Left colon (tissue), 2 donors: ENCODE measurements around the gene KPNA6. TPM values are rescaled to one million over a fixed set of nuclear protein-coding genes. Genes with fewer than 3 reads are reported as not detected.

Source experiments
- microRNA-seq, 2 donors: library from miRNA; unstranded; fragments of <30 nt; microRNA quantifications; one replicate each; pipeline versions ENCODE4 v1.1.0 to v1.2.0, GENCODE V29; 2020
- total RNA-seq, 2 donors: library from RNA; stranded (reverse); fragmentation: NEBNext Ultra II Directional; extraction: Animal tissue kit (Norgen Biotek cat#: 25700); gene quantifications; one replicate each; pipeline ENCODE4 v1.2.1, GENCODE V29; 2021
- donor health status: DM: no; HTN: no; CAD: no.
- donor health status: DM: yes; HTN: yes; CAD: no.

KPNA6 gene
- total RNA-seq, 2 donors from 2014 or later = 55.6 to 58.9 TPM

Small RNA genes lying within 50 kb of the gene (microRNA-seq; reads per million reads assigned to microRNA genes)
- gene MIR5585 = 0 reads per million in 2 donors

Other genes starting within 250 kb of the KPNA6 start
- 100 to 1,000 TPM; 265 to 271 TPM for gene PTP4A2, start 169.7 kb upstream of the KPNA6 start, total RNA-seq
- 100 to 1,000 TPM in 1 of 2 donors, 10 to 100 TPM in 1; 87.3 to 102 TPM for gene KHDRBS1, start 94.2 kb upstream of the KPNA6 start, total RNA-seq
- gene TMEM39B, start 35.1 kb upstream of the KPNA6 start, total RNA-seq = 10 to 100 TPM; 12.4 to 13.2 TPM
- gene TXLNA, start 71.6 kb downstream of the KPNA6 start, total RNA-seq = 10 to 100 TPM; 34.5 to 37.6 TPM
- gene CCDC28B, start 92.5 kb downstream of the KPNA6 start, total RNA-seq = 1 to 10 TPM; 1.3 to 2.3 TPM
- gene IQCC, start 97.6 kb downstream of the KPNA6 start, total RNA-seq = 1 to 10 TPM; 1.3 to 1.8 TPM
- not detected for gene DCDC2B, start 101.0 kb downstream of the KPNA6 start, total RNA-seq
- 10 to 100 TPM; 24.2 to 28.0 TPM for gene TMEM234, start 114.3 kb downstream of the KPNA6 start, total RNA-seq
- gene EIF3I, start 114.4 kb downstream of the KPNA6 start, total RNA-seq = 100 to 1,000 TPM; 115 to 128 TPM
- 1 to 10 TPM; 2.8 to 3.3 TPM for gene FAM167B, start 139.2 kb downstream of the KPNA6 start, total RNA-seq
- 1 to 10 TPM; 2.0 to 4.2 TPM for gene LCK, start 143.2 kb downstream of the KPNA6 start, total RNA-seq
- 100 to 1,000 TPM; 218 to 252 TPM for gene HDAC1, start 184.0 kb downstream of the KPNA6 start, total RNA-seq
- 100 to 1,000 TPM; 135 to 144 TPM for gene MARCKSL1, start 228.2 kb downstream of the KPNA6 start, total RNA-seq